Measurements from ENCODE around the gene PADI4. TPM values are rescaled to one million over a fixed set of nuclear protein-coding genes. Genes with fewer than 3 reads are reported as not detected.

The PADI4 gene
- total and polyA plus RNA-seq, 2 of the 8 experiments (the other 6 are each of a cell fraction or from before 2014, with no cell fraction given) = 0.29 TPM; not detected in 1

DNA sequence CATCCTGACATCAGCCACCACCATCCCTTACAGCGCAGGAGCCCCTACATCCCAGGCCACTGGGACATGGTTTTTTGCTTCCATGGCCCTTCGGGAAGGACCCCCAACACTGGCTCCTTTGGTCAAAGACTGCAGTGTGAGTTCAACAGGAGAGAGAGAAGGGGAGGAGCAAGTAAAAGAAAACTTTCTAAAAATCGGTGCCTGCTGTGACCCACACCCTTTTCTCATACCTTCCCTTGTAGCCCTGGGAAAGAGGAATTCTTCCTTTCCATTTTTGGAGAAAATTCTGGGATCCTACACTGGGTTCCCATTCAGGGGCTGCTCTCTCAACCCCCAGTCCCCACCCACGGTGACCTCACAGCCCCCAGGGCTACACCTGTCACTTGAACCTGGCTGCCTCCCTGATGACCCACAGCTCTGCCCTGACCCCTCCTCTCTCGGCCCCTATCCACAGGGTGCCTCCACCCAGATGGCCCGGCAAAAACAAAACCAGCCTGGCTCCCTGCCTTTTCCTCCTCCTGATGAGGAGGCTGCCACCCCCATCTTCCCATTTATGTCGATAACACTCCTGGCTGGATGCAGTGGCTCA lies 7.6 kb downstream of the PADI4 start:
- H3K4ac ChIP-seq (replicated peaks; ENCODE audit: insufficient read length, low read depth, low read length) = no peak overlapping the region
- DNase-seq (ENCODE audit: low read depth in 1 of 2, low spot score in 2 of 2) (peak; percentile 47 to 62), FAIRE-seq (no peak)
- WGBS, 2 experiments (ENCODE audit: extremely low coverage in 1 of 2, insufficient coverage in 1 of 2, insufficient read length in 1 of 2, insufficient replicate concordance in 2 of 2, low coverage in 1 of 2, low lambda C conversion rate in 2 of 2, missing lambda C conversion rate in 1 of 2) = 64% methylated on average over 7 of the region's 7 CpGs; no CpG with 5 or more reads in 1 of the 2 experiments
- H3K14ac ChIP-seq (ENCODE audit: insufficient read length) = no peak overlapping the region
- no peaks in the 10 kb centered on the region for H3K79me1 ChIP-seq (ENCODE audit: low read depth, low read length)
- H4K20me1 ChIP-seq (replicated peaks in 1 of 2; ENCODE audit: control insufficient read depth in 1 of 2, insufficient read depth in 2 of 2, low read length in 2 of 2) = no peaks in the 10 kb centered on the region
- no peak for TF ChIP-seq BACH1 (IDR thresholded peaks at IDR 0.05; ENCODE audit: low read length)
- TF ChIP-seq TCF12 (IDR thresholded peaks at IDR 0.05; ENCODE audit: low read depth, low read length) = 0 out of 2 replicates have a peak, but pooled peaks have one; percentile 26
- no peak for TF ChIP-seq CHD2 (IDR thresholded peaks at IDR 0.05; ENCODE audit: low read length)
- no peak for TF ChIP-seq RAD21 (IDR thresholded peaks at IDR 0.05 in 1 of 2, conservative IDR thresholded peaks at IDR 0.05 in 1 of 2; ENCODE audit: low read depth in 2 of 2, low read length in 2 of 2)
- H4K8ac ChIP-seq (ENCODE audit: extremely low read depth, insufficient read depth, low read length) = no peak overlapping the region
- H3K4me1 ChIP-seq (replicated peaks in 1 of 4; ENCODE audit: control insufficient read depth in 3 of 4, insufficient read depth in 4 of 4, low read length in 3 of 4) = peaks cover 0 to 22% (median 10%) of the 10 kb centered on the region in 4 experiments; a peak in 5 of 7 replicates
- H3K27ac ChIP-seq (ENCODE audit: low read depth, low read length) = no peak overlapping the region
- no peaks in the 10 kb centered on the region for H3K79me2 ChIP-seq (ENCODE audit: control insufficient read depth in 1 of 2, insufficient read depth in 2 of 2, low read length in 2 of 2)
- no peak overlapping the region for H3K4me3 ChIP-seq (ENCODE audit: extremely low read depth in 1 of 4, insufficient read depth in 2 of 4, low read depth in 3 of 4, low read length in 4 of 4)
- H3K23ac ChIP-seq (ENCODE audit: insufficient read length) = no peak overlapping the region
- H3K27me3 ChIP-seq (replicated peaks in 1 of 4; ENCODE audit: control insufficient read depth in 3 of 4, extremely low read depth in 1 of 4, insufficient read depth in 3 of 4, low read length in 3 of 4) = no peaks in the 10 kb centered on the region
- 0 out of 4 replicates have a peak, but pooled peaks cover 0 to 3% of the 10 kb centered on the region in 2 experiments for H3K9me3 ChIP-seq (ENCODE audit: insufficient read depth in 2 of 2, low read depth in 1 of 2, low read length in 1 of 2)
- no peak overlapping the region for H3K18ac ChIP-seq (ENCODE audit: extremely low read depth, low read length)
- peak overlapping the region in 1 of 2 experiments; percentile 34; a peak in 1 of 4 replicates for H3K4me2 ChIP-seq (ENCODE audit: insufficient read depth in 1 of 2, low read depth in 2 of 2, low read length in 2 of 2)
- H3K23me2 ChIP-seq (ENCODE audit: low read depth, low read length) = no peaks in the 10 kb centered on the region
- H2AFZ ChIP-seq (ENCODE audit: low read length) = no peak overlapping the region
- no peak overlapping the region for H3K56ac ChIP-seq (replicated peaks; ENCODE audit: insufficient read length, low read depth, low read length)
- no peak overlapping the region for H4K91ac ChIP-seq (replicated peaks; ENCODE audit: insufficient read length, low read length)
- no peak overlapping the region for H2BK20ac ChIP-seq (ENCODE audit: low read length)
- H2BK15ac ChIP-seq (ENCODE audit: low read length) = no peak overlapping the region
- ChIA-PET POLR2A (ENCODE audit: partially characterized antibody) (no interaction called here), CTCF (ENCODE audit: partially characterized antibody) (interaction anchor here (1.1 to 1.2 kb wide), 2 partner anchors 18 to 20 kb away, joined by 3 read pairs; no protein-coding TSS in a partner anchor)
- H3K36me3 ChIP-seq (ENCODE audit: control insufficient read depth in 2 of 4, insufficient read depth in 4 of 4, low read length in 3 of 4) = no peaks in the 10 kb centered on the region
- no peak overlapping the region for H4K5ac ChIP-seq (ENCODE audit: insufficient read length, low read depth, low read length)
- H2BK12ac ChIP-seq (ENCODE audit: low read depth, low read length) = no peak overlapping the region
- no peak overlapping the region for H2BK5ac ChIP-seq (ENCODE audit: low read depth, low read length)
- no peak overlapping the region for H2AK5ac ChIP-seq (ENCODE audit: low read depth, low read length)
- H2BK120ac ChIP-seq (replicated peaks; ENCODE audit: low read depth, low read length) = no peak overlapping the region
- no peak overlapping the region for H3K9ac ChIP-seq (replicated peaks in 1 of 4; ENCODE audit: extremely low read depth in 1 of 4, low read depth in 3 of 4, low read length in 3 of 4)

All from H1 (cell line).